Stimulated activated CD4-positive, alpha-beta T cell treated with anti-CD3 and anti-CD28 coated beads, TNF-alpha, amount 100 ng/mL, for 48 hours (primary cell): Measurements from ENCODE around the gene CADPS.

Source experiments
- DNase-seq, 3 donors: peaks; one replicate each; pipeline ENCODE4 v3.0.0-alpha.2; 2020; ENCODE audit warnings: low read depth in 3 of 3

The CADPS gene

GRCh38 chr3:62812631-62813030 is 62.6 kb downstream of the CADPS start:
- DNase-seq: no peak

DNA sequence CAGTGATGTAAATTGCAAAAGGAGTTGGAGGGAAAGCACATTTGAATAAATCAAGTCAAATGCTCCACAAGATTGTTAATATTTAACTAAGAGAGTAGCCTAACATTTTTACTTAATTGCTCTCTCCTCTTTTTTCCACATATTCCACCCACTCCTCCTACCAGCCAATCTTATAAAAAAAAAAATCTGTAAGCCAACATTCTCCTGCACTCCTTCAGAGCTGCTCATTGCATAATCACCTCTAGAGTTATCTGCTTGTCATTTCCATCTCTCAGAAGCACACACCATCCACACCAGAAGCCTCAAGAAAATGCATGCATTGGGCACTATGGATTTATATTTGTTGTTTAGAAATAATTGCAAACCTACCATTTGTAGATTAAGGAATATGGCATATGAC is 64.1 kb downstream of the CADPS start:
- DNase-seq: no peak

- DNase-seq: no peak
These were observed 65.8 kb downstream of the CADPS start for GRCh38 chr3:62809369-62809768.

- no peak for DNase-seq
These were observed 69.5 kb downstream of the CADPS start for GRCh38 chr3:62805580-62806277.

DNA sequence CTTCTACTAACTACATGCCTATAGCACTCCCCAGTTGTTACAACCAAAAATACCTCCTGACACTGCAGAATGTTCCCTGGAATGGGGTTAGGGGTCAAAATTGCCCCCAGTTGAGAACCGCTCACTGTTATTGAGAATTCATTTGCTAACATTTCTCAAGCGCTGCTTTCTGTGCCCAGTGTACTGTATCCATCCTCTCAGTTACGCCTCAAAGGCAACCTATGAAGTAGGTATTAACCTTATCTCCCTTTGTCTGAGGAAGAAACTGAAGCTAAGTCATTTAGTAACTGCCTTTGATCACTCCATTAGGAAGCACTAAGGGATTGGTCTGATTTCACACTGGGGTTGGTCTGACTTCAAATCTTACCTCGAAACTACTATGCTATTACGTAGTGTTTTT is 70.1 kb downstream of the CADPS start:
- DNase-seq: no peak

DNA sequence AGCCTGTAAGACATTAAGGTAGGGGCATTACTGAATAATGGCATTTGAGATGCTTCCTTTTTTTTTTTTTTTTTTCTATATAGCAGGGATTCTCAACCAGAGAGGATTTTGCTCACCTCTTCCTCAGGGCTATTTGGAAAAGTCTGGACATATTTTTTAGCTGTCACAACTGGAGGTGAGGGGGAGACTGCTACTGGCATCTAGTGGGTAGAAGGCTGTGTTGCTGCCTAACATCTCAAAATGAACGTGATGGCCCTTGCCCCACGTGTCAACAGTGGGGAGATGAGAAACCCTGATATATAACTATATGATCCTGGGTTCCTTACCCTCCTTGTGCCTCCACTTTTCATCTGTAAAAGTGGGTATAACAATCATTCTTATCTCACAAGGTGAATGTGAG is 71.9 kb downstream of the CADPS start:
- no peak for DNase-seq

DNA sequence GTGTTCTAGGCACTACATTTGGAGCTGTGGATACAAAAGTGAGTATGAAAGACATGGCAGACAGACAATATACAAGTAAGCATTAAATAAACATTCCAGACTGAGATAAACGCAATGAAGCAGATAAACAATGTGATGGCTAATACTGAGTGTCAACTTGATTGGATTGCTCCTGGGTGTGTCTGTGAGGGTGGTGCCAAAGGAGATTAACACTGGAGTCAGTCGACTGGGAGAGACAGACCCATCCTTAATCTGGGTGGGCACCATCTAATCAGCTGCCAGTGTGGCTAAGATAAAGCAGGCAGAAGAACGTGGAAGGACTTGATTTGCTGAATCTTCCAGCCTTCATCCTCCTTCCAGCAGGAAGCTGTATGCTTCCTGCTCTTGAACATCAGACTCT is 77.2 kb downstream of the CADPS start:
- DNase-seq: no peak

DNA sequence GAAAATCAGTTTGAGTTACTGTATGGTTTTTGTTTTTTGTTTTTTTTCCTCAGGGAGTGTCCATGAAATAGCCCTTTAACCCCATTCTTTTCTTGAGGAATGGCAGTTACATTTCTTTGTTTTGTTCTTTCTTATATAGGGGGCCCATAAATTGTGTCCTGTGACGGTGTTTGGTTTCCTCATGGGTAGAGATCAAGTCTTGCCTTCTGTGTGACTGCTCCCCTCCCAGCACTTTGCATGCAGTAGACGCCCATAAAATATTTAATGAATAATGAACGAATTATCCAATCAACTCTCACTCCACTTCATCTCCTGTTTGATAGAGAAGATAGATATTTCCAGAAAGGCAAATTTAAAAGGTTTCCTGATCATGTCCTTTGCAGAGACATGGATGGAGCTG is 78.1 kb downstream of the CADPS start:
- no peak for DNase-seq

DNA sequence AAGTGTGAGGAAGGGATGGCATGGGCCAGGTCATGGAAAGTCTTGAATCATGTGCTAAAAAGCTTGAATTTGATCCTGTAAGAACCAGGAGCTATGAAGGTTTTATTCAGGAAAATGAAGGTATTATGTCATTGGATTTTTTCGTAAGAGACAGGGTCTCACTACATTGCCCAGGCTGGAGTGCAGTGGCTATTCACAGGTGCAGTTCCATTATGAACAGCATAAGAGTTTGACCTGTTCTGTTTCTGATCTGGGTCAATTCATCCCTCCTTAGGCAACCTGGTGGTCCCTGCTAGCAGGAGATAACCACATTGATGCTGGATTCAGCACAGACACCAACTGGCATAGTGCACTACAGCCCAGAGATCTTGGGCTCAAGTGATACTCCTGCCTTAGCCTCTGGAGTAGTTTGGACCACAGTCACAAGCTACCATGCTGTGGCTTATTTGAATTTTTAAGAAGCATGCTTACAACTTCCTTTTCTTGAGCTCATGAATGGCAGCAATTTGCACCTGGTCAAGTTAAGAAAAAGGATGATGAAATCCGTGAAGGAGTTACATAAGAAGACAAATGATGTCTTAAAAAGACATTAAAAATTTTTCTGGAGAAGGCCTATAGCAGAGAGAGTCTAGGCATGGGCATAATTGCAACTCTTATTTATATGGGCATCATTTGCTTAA is 79.1 kb downstream of the CADPS start:
- DNase-seq: no peak

- DNase-seq: no peak
These were observed 81.3 kb downstream of the CADPS start for GRCh38 chr3:62793946-62794345.

- no peak for DNase-seq
These were observed 89.8 kb downstream of the CADPS start for GRCh38 chr3:62785384-62785783.

DNA sequence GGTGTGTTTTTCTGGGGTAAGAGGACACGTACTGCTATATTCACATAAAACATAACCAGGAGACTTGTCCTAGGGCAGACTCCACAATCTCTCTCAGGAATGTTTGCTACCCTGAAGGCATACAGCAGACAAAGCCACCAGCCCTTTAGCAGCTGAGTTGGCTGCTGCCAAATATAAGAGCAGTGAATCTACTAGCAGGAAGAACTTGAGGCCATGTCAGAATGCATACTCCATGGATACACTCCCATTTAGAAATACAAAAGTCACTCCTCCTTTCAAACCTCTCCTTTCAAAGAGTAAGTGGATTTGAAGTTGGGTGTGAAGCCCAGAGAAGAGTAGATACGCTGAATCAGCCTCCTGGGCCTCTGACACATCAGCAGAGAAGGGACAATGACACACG is 94.1 kb downstream of the CADPS start:
- DNase-seq: no peak

- no peak for DNase-seq
These were observed 97.5 kb downstream of the CADPS start for GRCh38 chr3:62777674-62778073.

- DNase-seq: no peak
These were observed 98.1 kb downstream of the CADPS start for GRCh38 chr3:62777130-62777529.

- DNase-seq: no peak
These were observed 101.0 kb downstream of the CADPS start for GRCh38 chr3:62774221-62774620.

GRCh38 chr3:62771331-62772072 is 103.7 kb downstream of the CADPS start:
- DNase-seq: no peak

DNA sequence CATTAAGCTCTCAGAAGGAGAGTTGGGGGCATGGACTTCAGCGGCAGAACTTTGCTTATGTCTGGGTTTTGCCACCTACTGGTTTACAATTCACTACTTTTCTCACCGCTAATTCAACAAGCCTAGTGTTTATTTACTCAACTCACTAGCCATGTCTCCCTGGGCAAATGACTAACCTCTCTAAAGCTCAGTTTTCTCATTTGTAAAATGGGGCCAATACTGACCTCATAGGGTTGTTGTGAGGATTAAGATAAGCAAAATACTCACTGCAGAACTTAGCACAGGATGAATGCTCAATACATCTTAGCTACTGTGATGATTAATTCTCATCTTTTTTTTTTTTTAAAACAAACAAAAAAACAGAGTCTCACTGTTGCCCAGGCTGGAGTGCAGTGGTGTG is 106.3 kb downstream of the CADPS start:
- DNase-seq: no peak

DNA sequence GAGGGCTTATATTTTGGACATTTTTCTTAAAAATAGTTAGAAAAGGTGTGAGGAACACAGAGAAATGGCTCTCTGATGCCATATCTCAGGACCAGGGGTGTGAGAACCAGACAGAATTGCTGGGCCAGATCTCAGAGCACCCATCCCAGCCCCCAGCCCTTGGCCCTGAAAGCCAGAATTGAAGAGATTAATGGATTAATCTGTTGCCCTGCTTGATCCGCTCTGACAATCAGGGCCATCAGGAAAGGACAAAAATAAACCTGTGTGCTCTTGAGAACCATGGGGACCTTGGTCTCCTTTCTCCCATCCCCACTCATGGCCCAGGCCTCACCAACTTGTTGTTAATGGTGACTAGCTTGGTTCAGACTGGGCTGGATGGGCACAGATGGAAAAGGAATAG is 113.5 kb downstream of the CADPS start:
- no peak for DNase-seq

DNA sequence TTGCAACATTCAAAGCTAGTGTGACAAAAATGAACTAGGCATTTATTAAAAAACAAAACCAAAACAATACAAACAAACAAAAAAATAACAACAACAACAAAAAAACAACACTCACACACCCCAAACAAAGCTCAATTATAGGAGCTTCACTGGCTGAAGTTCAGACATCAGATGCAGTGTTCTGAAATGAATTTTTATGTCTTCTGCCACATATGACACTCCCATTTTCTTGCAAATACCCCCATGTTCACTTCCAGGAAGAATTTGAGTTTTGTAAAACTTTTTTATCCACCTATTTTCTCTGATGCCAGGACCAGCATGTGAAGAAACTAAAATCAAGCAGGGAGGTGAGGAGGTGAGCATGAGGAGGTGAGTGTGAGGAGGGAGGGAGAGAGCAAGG is 113.9 kb downstream of the CADPS start:
- no peak for DNase-seq

- DNase-seq: no peak
These were observed 116.7 kb downstream of the CADPS start for GRCh38 chr3:62758296-62759066.

DNA sequence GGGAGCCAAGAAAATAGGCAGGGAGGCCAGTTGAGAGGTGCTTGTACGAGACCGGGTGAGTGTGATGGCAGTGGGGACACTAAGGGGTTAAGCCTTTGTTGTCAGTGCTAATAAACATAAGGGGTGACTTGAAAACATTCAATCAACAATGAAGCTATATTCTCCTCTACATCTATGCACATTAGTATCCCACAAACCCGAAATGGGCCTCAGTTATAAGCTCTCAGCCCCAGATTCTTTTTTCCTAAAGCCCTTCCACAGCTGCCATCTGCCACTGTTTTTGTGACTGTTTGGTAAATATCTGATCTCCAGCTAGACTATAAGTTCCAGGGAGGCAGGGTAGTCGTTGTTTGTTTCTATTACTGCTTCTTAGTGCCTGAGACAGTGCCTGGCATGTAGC is 118.2 kb downstream of the CADPS start:
- DNase-seq: no peak

- no peak for DNase-seq
These were observed 119.9 kb downstream of the CADPS start for GRCh38 chr3:62755285-62755684.
